Gastrocnemius medialis (tissue), 4 donors: ENCODE results near the gene PSMD10.

Experiments used
- POLR2A ChIP-seq, 2 donors: fragments of 450-650 bp; IDR thresholded peaks; one replicate each; pipeline ENCODE4 v1.6.1; 2017; ENCODE audit warnings: antibody characterized with exemption in 2 of 2, mild to moderate bottlenecking in 2 of 2, moderate library complexity in 2 of 2
- TF ChIP-seq, protein P1 (sequence below), 5 experiments: fragments of 450-650 bp in 3 of 5; fragments of 200-600 bp in 2 of 5; sonication (generic) in 2 of 5; IDR thresholded peaks in 4 of 5; conservative IDR thresholded peaks in 1 of 5; 1 replicate in 4 of 5; 2 replicates in 1 of 5; pipeline ENCODE4 v1.5.1; 2016 to 2019; ENCODE audit warnings: antibody characterized with exemption in 5 of 5, mild to moderate bottlenecking in 3 of 5, moderate library complexity in 3 of 5

DNA sequence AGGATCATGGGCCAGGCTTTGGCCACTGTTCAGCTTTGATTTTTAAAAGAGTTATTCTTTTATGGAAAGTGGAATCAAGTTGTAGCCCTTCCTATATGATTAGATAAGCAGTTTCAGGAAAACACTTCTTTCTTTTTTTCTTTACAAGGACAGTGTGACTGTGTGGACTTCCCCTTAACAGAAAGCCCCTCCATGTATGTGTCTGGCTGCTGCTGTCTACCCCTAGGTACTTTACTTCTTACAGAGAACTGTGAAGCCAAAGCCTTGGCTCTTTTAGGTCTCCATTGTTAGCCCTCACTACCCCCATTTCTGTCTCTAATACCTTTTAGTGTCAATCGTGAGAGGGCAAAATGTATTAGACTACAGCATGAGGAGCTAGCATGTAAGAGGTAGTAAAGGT, 27.3 kb downstream of the PSMD10 start:
- TF ChIP-seq, protein P1, sequence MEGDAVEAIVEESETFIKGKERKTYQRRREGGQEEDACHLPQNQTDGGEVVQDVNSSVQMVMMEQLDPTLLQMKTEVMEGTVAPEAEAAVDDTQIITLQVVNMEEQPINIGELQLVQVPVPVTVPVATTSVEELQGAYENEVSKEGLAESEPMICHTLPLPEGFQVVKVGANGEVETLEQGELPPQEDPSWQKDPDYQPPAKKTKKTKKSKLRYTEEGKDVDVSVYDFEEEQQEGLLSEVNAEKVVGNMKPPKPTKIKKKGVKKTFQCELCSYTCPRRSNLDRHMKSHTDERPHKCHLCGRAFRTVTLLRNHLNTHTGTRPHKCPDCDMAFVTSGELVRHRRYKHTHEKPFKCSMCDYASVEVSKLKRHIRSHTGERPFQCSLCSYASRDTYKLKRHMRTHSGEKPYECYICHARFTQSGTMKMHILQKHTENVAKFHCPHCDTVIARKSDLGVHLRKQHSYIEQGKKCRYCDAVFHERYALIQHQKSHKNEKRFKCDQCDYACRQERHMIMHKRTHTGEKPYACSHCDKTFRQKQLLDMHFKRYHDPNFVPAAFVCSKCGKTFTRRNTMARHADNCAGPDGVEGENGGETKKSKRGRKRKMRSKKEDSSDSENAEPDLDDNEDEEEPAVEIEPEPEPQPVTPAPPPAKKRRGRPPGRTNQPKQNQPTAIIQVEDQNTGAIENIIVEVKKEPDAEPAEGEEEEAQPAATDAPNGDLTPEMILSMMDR (IDR thresholded peaks at IDR 0.05 in 4 of 5, conservative IDR thresholded peaks at IDR 0.05 in 1 of 5): no peak
- no peak for TF ChIP-seq POLR2A (IDR thresholded peaks at IDR 0.05)
